Measurements from ENCODE around the gene PADI4.

PADI4 gene

GRCh38 chr1:17282836-17283235 lies 25.2 kb upstream of the PADI4 start:
- no peak for DNase-seq (ENCODE audit: low read depth)

GRCh38 chr1:17286646-17287045 lies 21.4 kb upstream of the PADI4 start:
- no peak for DNase-seq (ENCODE audit: low read depth)

GRCh38 chr1:17287130-17287776 lies 20.7 kb upstream of the PADI4 start:
- DNase-seq (ENCODE audit: low read depth) = peak; percentile 17

- DNase-seq (ENCODE audit: low read depth) = peak; percentile 31
Observed at GRCh38 chr1:17289721-17290120, 18.3 kb upstream of the PADI4 start.

GRCh38 chr1:17290553-17290952 lies 17.4 kb upstream of the PADI4 start:
- DNase-seq (ENCODE audit: low read depth) = no peak

- DNase-seq (ENCODE audit: low read depth) = no peak
Observed at GRCh38 chr1:17292299-17293160, 15.5 kb upstream of the PADI4 start.

- no peak for DNase-seq (ENCODE audit: low read depth)
Observed at GRCh38 chr1:17293681-17294425, 14.1 kb upstream of the PADI4 start.

- DNase-seq (ENCODE audit: low read depth) = no peak
Observed at GRCh38 chr1:17295292-17295691, 12.7 kb upstream of the PADI4 start.

GRCh38 chr1:17296086-17296485 lies 11.9 kb upstream of the PADI4 start:
- DNase-seq (ENCODE audit: low read depth) = no peak

GRCh38 chr1:17297991-17298390 lies 10.0 kb upstream of the PADI4 start:
- no peak for DNase-seq (ENCODE audit: low read depth)

GRCh38 chr1:17301767-17302166 lies 6.2 kb upstream of the PADI4 start:
- no peak for DNase-seq (ENCODE audit: low read depth)

GRCh38 chr1:17304151-17304825 lies 3.7 kb upstream of the PADI4 start:
- no peak for DNase-seq (ENCODE audit: low read depth)

- DNase-seq (ENCODE audit: low read depth) = no peak
Observed at GRCh38 chr1:17304826-17305175, 3.2 kb upstream of the PADI4 start.

GRCh38 chr1:17305576-17306095 lies 2.4 kb upstream of the PADI4 start:
- DNase-seq (ENCODE audit: low read depth) = no peak

GRCh38 chr1:17306407-17306806 lies 1.6 kb upstream of the PADI4 start:
- no peak for DNase-seq (ENCODE audit: low read depth)

- DNase-seq (ENCODE audit: low read depth) = no peak
Observed at GRCh38 chr1:17306921-17307320, 1.1 kb upstream of the PADI4 start.

GRCh38 chr1:17307329-17307728 lies 668 bp upstream of the PADI4 start:
- DNase-seq (ENCODE audit: low read depth) = no peak

- no peak for DNase-seq (ENCODE audit: low read depth)
Observed at GRCh38 chr1:17308593-17308992, 596 bp downstream of the PADI4 start.

- no peak for DNase-seq (ENCODE audit: low read depth)
Observed at GRCh38 chr1:17309426-17310067, 1.6 kb downstream of the PADI4 start.

GRCh38 chr1:17310068-17310640 lies 2.2 kb downstream of the PADI4 start:
- no peak for DNase-seq (ENCODE audit: low read depth)

All from fibroblast of the conjunctiva (primary cell).